H1 (cell line): ENCODE measurements around the gene TBCB. TPM values are rescaled to one million over a fixed set of nuclear protein-coding genes. Genes with fewer than 3 reads are reported as not detected.

ENCODE experiments used
- CTCF ChIA-PET: fragments of 300-600 bp; sonication (Branson Sonifier 250); formaldehyde crosslinking; loops from one replicate; lab custom pipeline; 2021; ENCODE audit not compliant: partially characterized antibody; lab: Charles Lee
- POLR2A ChIA-PET: fragments of 300-600 bp; sonication (Branson Sonifier 250); formaldehyde crosslinking; loops from one replicate; lab custom pipeline; 2021; ENCODE audit warnings: inconsistent platforms; ENCODE audit not compliant: partially characterized antibody; lab: Charles Lee
- DNase-seq, 2 experiments: peaks; one replicate each; pipeline versions ENCODE4 v3.0.0 to v3.0.0-alpha.2; 2010 to 2022; ENCODE audit warnings: low spot score in 2 of 2, low read depth in 1 of 2, mixed read lengths in 1 of 2
- FAIRE-seq: peaks from 2 replicates; lab custom pipeline; 2011; peaks lifted over from hg19 to GRCh38; lab: Jason Lieb, UNC
- H2AFZ ChIP-seq: 2 replicates; pipeline ENCODE4 v1.8.1; 2012; ENCODE audit warnings: low read length, inconsistent platforms
- H2AK5ac ChIP-seq: 2 replicates; pipeline ENCODE4 v1.6.1; 2013; ENCODE audit warnings: low read depth, low read length
- H2BK120ac ChIP-seq: replicated peaks from 2 replicates; pipeline ENCODE3; 2013; ENCODE audit warnings: low read depth, low read length, inconsistent platforms
- H2BK12ac ChIP-seq: 2 replicates; pipeline ENCODE4 v1.6.1; 2013; ENCODE audit warnings: low read depth, low read length
- H2BK15ac ChIP-seq: 2 replicates; pipeline ENCODE4 v1.6.1; 2013; ENCODE audit warnings: low read length
- H2BK20ac ChIP-seq: 2 replicates; pipeline ENCODE4 v1.6.1; 2013; ENCODE audit warnings: low read length
- H2BK5ac ChIP-seq: 2 replicates; pipeline ENCODE4 v1.6.1; 2013; ENCODE audit warnings: low read depth, low read length
- H3K14ac ChIP-seq: 2 replicates; pipeline ENCODE4 v1.6.1; 2013; ENCODE audit warnings: inconsistent platforms; ENCODE audit not compliant: insufficient read length
- H3K18ac ChIP-seq: 2 replicates; pipeline ENCODE4 v1.6.1; 2013; ENCODE audit warnings: low read length; ENCODE audit errors: extremely low read depth
- H3K23ac ChIP-seq: 2 replicates; pipeline ENCODE4 v1.6.1; 2013; ENCODE audit warnings: inconsistent platforms; ENCODE audit not compliant: insufficient read length
- H3K23me2 ChIP-seq: 2 replicates; pipeline ENCODE4 v1.6.1; 2013; ENCODE audit warnings: low read depth, low read length
- H3K27ac ChIP-seq: 2 replicates; pipeline ENCODE4 v1.6.1; 2011; ENCODE audit warnings: low read depth, low read length, inconsistent platforms
- H3K27me3 ChIP-seq, 4 experiments: replicated peaks in 1 of 4; 1 replicate in 1 of 4; 2 replicates in 3 of 4; pipeline versions ENCODE4 v1.6.1 to v1.8.1; 2011 to 2013; ENCODE audit warnings: low read length in 3 of 4, mild to moderate bottlenecking in 3 of 4, inconsistent platforms in 2 of 4, mixed read lengths in 2 of 4, moderate library complexity in 1 of 4; ENCODE audit not compliant: control insufficient read depth in 3 of 4, insufficient read depth in 3 of 4; ENCODE audit errors: extremely low read depth in 1 of 4
- H3K36me3 ChIP-seq, 4 experiments: 2 replicates each; pipeline versions ENCODE4 v1.6.1 to v1.8.1; 2011 to 2013; ENCODE audit warnings: mild to moderate bottlenecking in 4 of 4, low read length in 3 of 4, moderate library complexity in 2 of 4, control low read depth in 1 of 4, inconsistent platforms in 1 of 4; ENCODE audit not compliant: insufficient read depth in 4 of 4, control insufficient read depth in 2 of 4
- H3K4ac ChIP-seq: replicated peaks from 2 replicates; pipeline ENCODE3; 2013; ENCODE audit warnings: low read length, low read depth, mixed read lengths, inconsistent platforms; ENCODE audit not compliant: insufficient read length
- H3K4me1 ChIP-seq, 4 experiments: replicated peaks in 1 of 4; 1 replicate in 1 of 4; 2 replicates in 3 of 4; pipeline versions ENCODE4 v1.6.1 to v1.8.1; 2011 to 2013; ENCODE audit warnings: low read length in 3 of 4, inconsistent platforms in 2 of 4, mixed read lengths in 1 of 4; ENCODE audit not compliant: insufficient read depth in 4 of 4, control insufficient read depth in 3 of 4
- H3K4me2 ChIP-seq, 2 experiments: 2 replicates each; pipeline versions ENCODE4 v1.6.1 to v1.8.1; 2011 to 2013; ENCODE audit warnings: low read depth in 2 of 2, low read length in 2 of 2, control low read depth in 1 of 2, inconsistent platforms in 1 of 2, mild to moderate bottlenecking in 1 of 2; ENCODE audit not compliant: insufficient read depth in 1 of 2
- H3K4me3 ChIP-seq, 4 experiments: fragments of 200-600, 300-600 bp in 1 of 4; sonication (generic), shearing (Covaris generic), sonication (Bioruptor Twin) in 1 of 4; 2 replicates each; pipeline versions ENCODE4 v1.5.1 to v1.8.1; 2011 to 2016; ENCODE audit warnings: low read length in 4 of 4, low read depth in 3 of 4, control low read depth in 2 of 4, inconsistent platforms in 2 of 4, mild to moderate bottlenecking in 2 of 4, mixed read lengths in 1 of 4, moderate library complexity in 1 of 4; ENCODE audit not compliant: insufficient read depth in 2 of 4; ENCODE audit errors: extremely low read depth in 1 of 4
- H3K56ac ChIP-seq: replicated peaks from 2 replicates; pipeline ENCODE3; 2013; ENCODE audit warnings: low read depth, mild to moderate bottlenecking, mixed read lengths, low read length, inconsistent platforms; ENCODE audit not compliant: insufficient read length
- H3K79me1 ChIP-seq: 2 replicates; pipeline ENCODE4 v1.6.1; 2013; ENCODE audit warnings: low read depth, low read length, control low read depth
- H3K79me2 ChIP-seq, 2 experiments: 2 replicates each; pipeline versions ENCODE4 v1.6.1 to v1.8.1; 2012 to 2013; ENCODE audit warnings: low read length in 2 of 2, mild to moderate bottlenecking in 2 of 2, inconsistent platforms in 1 of 2; ENCODE audit not compliant: insufficient read depth in 2 of 2, control insufficient read depth in 1 of 2
- H3K9ac ChIP-seq, 4 experiments: replicated peaks in 1 of 4; 1 replicate in 1 of 4; 2 replicates in 3 of 4; pipeline versions ENCODE4 v1.6.1 to v1.8.1; 2011 to 2013; ENCODE audit warnings: low read depth in 3 of 4, low read length in 3 of 4, control low read depth in 2 of 4, mild to moderate bottlenecking in 2 of 4, moderate library complexity in 2 of 4, inconsistent platforms in 1 of 4; ENCODE audit errors: extremely low read depth in 1 of 4
- H3K9me3 ChIP-seq, 2 experiments: 2 replicates each; pipeline versions ENCODE4 v1.6.1 to v1.8.1; 2012 to 2013; ENCODE audit warnings: mild to moderate bottlenecking in 2 of 2, moderate library complexity in 2 of 2, control low read depth in 1 of 2, inconsistent platforms in 1 of 2, low read depth in 1 of 2, low read length in 1 of 2, mixed read lengths in 1 of 2; ENCODE audit not compliant: insufficient read depth in 2 of 2
- H4K20me1 ChIP-seq, 2 experiments: replicated peaks in 1 of 2; 2 replicates each; pipeline versions ENCODE3 to v1.8.1; 2011 to 2013; ENCODE audit warnings: inconsistent platforms in 2 of 2, low read length in 2 of 2, mild to moderate bottlenecking in 1 of 2; ENCODE audit not compliant: insufficient read depth in 2 of 2, control insufficient read depth in 1 of 2
- H4K5ac ChIP-seq: 2 replicates; pipeline ENCODE4 v1.6.1; 2013; ENCODE audit warnings: low read length, low read depth, mixed read lengths, inconsistent platforms; ENCODE audit not compliant: insufficient read length
- H4K8ac ChIP-seq: 2 replicates; pipeline ENCODE4 v1.8.0; 2013; ENCODE audit warnings: mild to moderate bottlenecking, moderate library complexity, low read length, inconsistent platforms; ENCODE audit not compliant: insufficient read depth; ENCODE audit errors: extremely low read depth
- H4K91ac ChIP-seq: replicated peaks from 2 replicates; pipeline ENCODE3; 2013; ENCODE audit warnings: low read length, mixed read lengths, inconsistent platforms; ENCODE audit not compliant: insufficient read length
- FOSL1 ChIP-seq: IDR thresholded peaks from 2 replicates; pipeline ENCODE4 v1.6.1; 2011; ENCODE audit warnings: mild to moderate bottlenecking, low read depth, low read length, moderate library complexity; ENCODE audit not compliant: insufficient read depth
- GABPA ChIP-seq: IDR thresholded peaks from 2 replicates; pipeline ENCODE4 v1.6.1; 2011; ENCODE audit warnings: mild to moderate bottlenecking, low read length, moderate library complexity, borderline replicate concordance; ENCODE audit not compliant: insufficient read depth
- JUND ChIP-seq: IDR thresholded peaks from 2 replicates; pipeline ENCODE4 v1.6.1; 2011; ENCODE audit warnings: mild to moderate bottlenecking, improper control_type of control experiment, low read length
- POU5F1 ChIP-seq: IDR thresholded peaks from 2 replicates; pipeline ENCODE4 v1.6.1; 2011; ENCODE audit warnings: low read depth, mild to moderate bottlenecking, low read length, moderate library complexity
- SAP30 ChIP-seq: fragments of 300-600 bp; sonication (generic); IDR thresholded peaks from 2 replicates; pipeline ENCODE4 v1.7.1; 2012; ENCODE audit warnings: low read length, moderate library complexity, mild to moderate bottlenecking, inconsistent platforms; ENCODE audit not compliant: insufficient read depth, insufficient replicate concordance
- SRF ChIP-seq: IDR thresholded peaks from 2 replicates; pipeline ENCODE4 v1.6.1; 2011; ENCODE audit warnings: mild to moderate bottlenecking, low read depth, low read length, moderate library complexity
- TAF7 ChIP-seq: optimal IDR thresholded peaks from 2 replicates; pipeline ENCODE3; 2011; ENCODE audit warnings: low read depth, mild to moderate bottlenecking, inconsistent platforms, low read length, moderate library complexity, borderline replicate concordance
- WGBS, 2 experiments: shearing (Covaris generic) in 1 of 2; methylation state at CpG; one replicate each; pipeline versions ENCODE4 v1.1.6 to v1.1.7; 2013 to 2015; ENCODE audit warnings: low lambda C conversion rate in 2 of 2, mixed read lengths in 2 of 2, inconsistent platforms in 1 of 2, low coverage in 1 of 2, missing lambda C conversion rate in 1 of 2; ENCODE audit not compliant: insufficient replicate concordance in 2 of 2, insufficient coverage in 1 of 2, insufficient read length in 1 of 2; ENCODE audit errors: extremely low coverage in 1 of 2, missing lambda C conversion rate in 1 of 2; 5-methylcytosine and 5-hydroxymethylcytosine counted together
- polyA plus RNA-seq, 7 experiments: library from polyadenylated mRNA; depleted of rRNA in 3 of 7; stranded (reverse) in 5 of 7; unstranded in 2 of 7; fragments of >200 nt in 5 of 7; fragments of 200-250 nt in 2 of 7; gene quantifications; 1 replicate in 5 of 7; 2 replicates in 1 of 7; 4 replicates in 1 of 7; pipeline versions ENCODE4 v1.2.1 to v1.2.3, GENCODE V29; 2011 to 2013; ENCODE audit warnings: missing spikeins in 2 of 7, mixed read lengths in 2 of 7
- total RNA-seq: library from RNA; stranded (reverse); fragmentation: NEBNext Ultra II Directional; extraction: Animal tissue kit (Norgen Biotek cat#: 25700); gene quantifications from 2 replicates; pipeline ENCODE4 v1.2.1, GENCODE V29; 2021

TBCB gene
- total and polyA plus RNA-seq, 2 of the 8 experiments (the other 6 are each of a cell fraction or from before 2014, with no cell fraction given) = 153 to 286 TPM

GRCh38 chr19:36106991-36107390 lies 8.3 kb upstream of the TBCB start:
- Histone ChIP-seq H2BK15ac (no peak overlapping the region), H3K79me2 (no peaks in the 10 kb centered on the region), H3K4me3 (no peak overlapping the region), H3K4me1 (peaks cover 8 to 18% (median 12%) of the 10 kb centered on the region in 4 experiments), H3K18ac (no peak overlapping the region), H3K79me1 (no peaks in the 10 kb centered on the region; the same call in 1 of the 2 replicates), H3K4ac (no peak overlapping the region), H4K91ac (no peak overlapping the region), H3K23ac (no peak overlapping the region), H3K23me2 (no peaks in the 10 kb centered on the region)
- POLR2A ChIA-PET = interaction anchor here (1.3 kb wide), 1 partner anchor 43 kb away, joined by 3 read pairs; no protein-coding TSS in a partner anchor
- TF ChIP-seq GABPA = no peak
- no peak for TF ChIP-seq FOSL1
- TF ChIP-seq SRF = no peak
- TF ChIP-seq JUND = no peak
- no peak for TF ChIP-seq POU5F1
- TF ChIP-seq SAP30 = no peak
- TF ChIP-seq TAF7 = no peak
- TF ChIP-seq, all 59 proteins: peak for 0
- Histone ChIP-seq H4K8ac (no peak overlapping the region), H3K27ac (no peak overlapping the region), H2AFZ (no peak overlapping the region), H2BK120ac (no peak overlapping the region), H2BK12ac (no peak overlapping the region), H2BK20ac (no peak overlapping the region), H3K9me3 (no peaks in the 10 kb centered on the region), H3K14ac (no peak overlapping the region), H3K27me3 (no peaks in the 10 kb centered on the region), H3K9ac (no peak overlapping the region), H4K20me1 (peaks cover 0 to 5% of the 10 kb centered on the region in 2 experiments), H3K56ac (no peak overlapping the region), H4K5ac (no peak overlapping the region), H2AK5ac (no peak overlapping the region), H2BK5ac (no peak overlapping the region), H3K4me2 (no peak overlapping the region), H3K36me3 (peaks cover 12 to 32% (median 27%) of the 10 kb centered on the region in 4 experiments; a peak in 7 of 8 replicates)
- CTCF ChIA-PET = interaction anchor here (0.5 to 1.4 kb wide), 3 partner anchors 22 to 48 kb away, joined by 3 read pairs; no protein-coding TSS in a partner anchor
- 93% methylated on average over 5 of the region's 5 CpGs; no CpG with 5 or more reads in 1 of the 2 experiments for WGBS, 2 experiments
- no peak for FAIRE-seq
- no peak for DNase-seq
